GM18505 (cell line): ENCODE data around the gene ZSWIM2.
"Not testable (repeated sequence)": the region's sequence is repeated elsewhere in the genome, so short reads cannot be mapped to it uniquely, and the experiment has no call there.

Experiments
- ATAC-seq: cut with Tn5 transposase; IDR thresholded peaks from one replicate; pipeline ENCODE4 v1.9.1; 2021; ENCODE audit not compliant: unreplicated experiment
- POLR2A ChIP-seq: IDR thresholded peaks from 4 replicates; pipeline ENCODE4 v1.6.1; 2011; ENCODE audit warnings: borderline replicate concordance; ENCODE audit not compliant: insufficient read depth, insufficient read length; ENCODE audit errors: extremely low read depth

ZSWIM2 gene

DNA sequence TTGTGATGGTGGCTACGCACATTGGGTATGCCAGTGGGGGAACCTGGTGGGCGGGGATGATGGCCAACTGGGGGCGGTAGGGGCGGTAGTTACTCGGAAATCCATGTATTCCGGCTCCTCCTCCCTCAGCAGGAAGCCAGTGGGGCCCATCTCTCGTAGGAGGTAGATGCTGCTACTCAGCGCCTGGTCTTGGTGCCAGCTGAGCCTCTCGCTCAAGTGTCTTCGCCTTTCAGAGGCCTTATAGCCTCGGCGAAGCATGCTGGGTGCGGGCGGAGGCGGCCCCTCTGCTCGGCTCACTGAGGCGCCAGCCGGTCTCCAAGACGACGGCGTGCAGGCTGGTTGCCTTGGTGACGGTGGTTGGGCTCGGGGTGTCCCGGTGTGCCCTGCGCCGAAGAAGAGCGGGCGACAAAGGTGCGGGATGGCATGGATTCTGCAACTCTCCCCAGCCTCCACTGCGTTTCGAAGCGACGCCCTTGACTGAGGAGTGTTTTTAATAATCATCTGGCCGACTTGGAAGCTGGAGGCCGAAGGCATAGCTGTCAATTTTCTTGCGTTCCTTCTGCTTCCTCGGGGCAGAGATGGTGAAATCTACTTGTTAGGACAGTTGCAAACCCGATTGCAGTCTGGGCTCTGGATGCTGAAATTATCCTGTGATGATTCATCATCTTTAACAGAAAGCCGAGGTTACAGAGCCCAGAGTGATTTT lies at the start of gene ZSWIM2:
ZSWIM2 (minus strand) TSS at position 298 of the 706 bp plus-strand sequence; CDS start at position 258, 40 bp downstream.
- no peak for TF ChIP-seq POLR2A
- ATAC-seq, result peak; percentile 81

- ATAC-seq, result not testable (repeated sequence)
These were observed 47.2 kb upstream of the ZSWIM2 start for GRCh38 chr2:186896220-186896619.

- no peak for TF ChIP-seq POLR2A
- no peak for ATAC-seq
These were observed 46.5 kb upstream of the ZSWIM2 start for GRCh38 chr2:186895451-186895850.

- TF ChIP-seq POLR2A, result no peak
- no peak for ATAC-seq
These were observed 45.5 kb upstream of the ZSWIM2 start for GRCh38 chr2:186894478-186894877.

GRCh38 chr2:186892821-186893220 lies 43.9 kb upstream of the ZSWIM2 start:
- no peak for ATAC-seq
- no peak for TF ChIP-seq POLR2A

DNA sequence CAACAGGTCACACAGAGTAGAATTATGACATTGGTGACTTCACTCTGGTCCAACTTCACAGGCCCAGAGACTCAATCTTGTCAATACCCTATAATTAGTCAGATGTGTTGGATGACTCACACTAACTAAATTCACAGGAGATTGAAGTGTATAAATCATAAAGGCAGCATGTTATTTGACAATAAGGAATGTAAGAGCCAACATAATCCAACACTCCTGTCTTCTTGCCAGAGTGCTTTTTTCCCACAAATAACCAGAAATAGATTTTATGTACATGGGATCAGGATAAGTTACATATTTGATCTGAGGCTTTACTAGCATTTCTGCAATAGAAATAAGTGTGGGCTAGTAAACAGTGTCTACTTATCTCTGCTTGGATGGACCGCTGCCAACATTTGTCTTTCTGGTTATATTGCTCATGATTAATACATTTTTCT lies 42.2 kb upstream of the ZSWIM2 start:
- TF ChIP-seq POLR2A, result no peak
- ATAC-seq, result no peak

GRCh38 chr2:186889101-186889879 lies 40.3 kb upstream of the ZSWIM2 start:
- no peak for ATAC-seq
- no peak for TF ChIP-seq POLR2A

- TF ChIP-seq POLR2A, result no peak
- ATAC-seq, result peak; percentile 67
These were observed 38.4 kb upstream of the ZSWIM2 start for GRCh38 chr2:186887107-186888090.

- no peak for ATAC-seq
- TF ChIP-seq POLR2A, result no peak
These were observed 35.6 kb upstream of the ZSWIM2 start for GRCh38 chr2:186884587-186884986.

GRCh38 chr2:186883666-186884065 lies 34.7 kb upstream of the ZSWIM2 start:
- TF ChIP-seq POLR2A, result no peak
- ATAC-seq, result no peak

- TF ChIP-seq POLR2A, result no peak
- ATAC-seq, result no peak
These were observed 33.6 kb upstream of the ZSWIM2 start for GRCh38 chr2:186882511-186883071.

- no peak for ATAC-seq
- no peak for TF ChIP-seq POLR2A
These were observed 32.7 kb upstream of the ZSWIM2 start for GRCh38 chr2:186881660-186882059.

DNA sequence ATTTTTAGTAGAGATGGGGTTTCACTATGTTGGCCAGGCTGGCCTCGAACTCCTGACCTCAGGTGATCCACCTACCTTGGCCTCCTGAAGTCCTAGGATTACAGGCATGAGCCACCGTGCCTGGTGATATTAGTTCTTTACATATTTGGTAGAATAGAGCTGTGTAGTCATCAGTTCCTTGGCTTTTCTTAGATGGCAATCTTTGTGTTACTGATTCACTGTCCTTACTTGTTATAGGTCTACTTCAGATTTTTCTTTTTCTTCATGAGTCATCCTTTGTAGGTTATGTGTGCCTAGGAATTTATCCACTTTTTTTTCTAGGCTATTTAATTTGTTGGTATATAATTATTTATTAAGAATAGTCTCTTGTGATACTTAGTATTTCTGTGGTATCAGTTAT lies 30.3 kb upstream of the ZSWIM2 start:
- ATAC-seq, result no peak
- TF ChIP-seq POLR2A, result no peak
